Loucy (cell line): ENCODE results near the gene PITRM1.
"Not testable (repeated sequence)": the region's sequence is repeated elsewhere in the genome, so short reads cannot be mapped to it uniquely, and the experiment has no call there.

Source experiments
- H2AFZ ChIP-seq: fragments of 200-600 bp; sonication (generic); 2 replicates; pipeline ENCODE4 v1.6.0; 2016; ENCODE audit warnings: antibody characterized with exemption, mild to moderate bottlenecking, low read length, moderate library complexity
- H3F3A ChIP-seq: fragments of 200-600 bp; 2 replicates; pipeline ENCODE4 v1.6.0; 2016; ENCODE audit warnings: antibody characterized with exemption, low read depth, mild to moderate bottlenecking
- H3K27me3 ChIP-seq: fragments of 200-600 bp; sonication (generic); 2 replicates; pipeline ENCODE4 v1.6.1; 2014; ENCODE audit warnings: low read length, mild to moderate bottlenecking; ENCODE audit not compliant: insufficient read depth, poor library complexity, severe bottlenecking
- H3K36me3 ChIP-seq: fragments of 200-600 bp; sonication (generic); 2 replicates; pipeline ENCODE4 v1.6.1; 2016; ENCODE audit warnings: low read length; ENCODE audit not compliant: insufficient read depth
- H3K4me1 ChIP-seq: fragments of 200-600 bp; sonication (generic); 2 replicates; pipeline ENCODE4 v1.5.1; 2014; ENCODE audit warnings: low read length, mild to moderate bottlenecking; ENCODE audit not compliant: insufficient read depth, poor library complexity, severe bottlenecking
- H3K4me2 ChIP-seq: fragments of 200-600 bp; sonication (generic); 2 replicates; pipeline ENCODE4 v1.6.0; 2014; ENCODE audit warnings: antibody characterized with exemption, low read length, low read depth, mild to moderate bottlenecking; ENCODE audit not compliant: poor library complexity, severe bottlenecking
- H3K4me3 ChIP-seq: fragments of 200-600 bp; sonication (generic); 2 replicates; pipeline ENCODE4 v1.5.1; 2014; ENCODE audit warnings: low read length, mild to moderate bottlenecking, mixed read lengths; ENCODE audit not compliant: poor library complexity, severe bottlenecking
- H3K79me2 ChIP-seq: fragments of 200-600 bp; sonication (generic); 2 replicates; pipeline ENCODE4 v1.6.1; 2014; ENCODE audit warnings: low read length; ENCODE audit not compliant: insufficient read depth
- H3K9ac ChIP-seq: fragments of 200-600 bp; sonication (generic); 2 replicates; pipeline ENCODE4 v1.6.0; 2014; ENCODE audit warnings: mild to moderate bottlenecking, low read depth, low read length, moderate library complexity; ENCODE audit not compliant: poor library complexity, severe bottlenecking
- H3K9me2 ChIP-seq: fragments of 200-600 bp; sonication (generic); replicated peaks from 2 replicates; pipeline ENCODE4 v1.6.1; 2016; ENCODE audit warnings: low read depth, low read length, mixed read lengths
- H3K9me3 ChIP-seq: fragments of 200-600 bp; sonication (generic); 2 replicates; pipeline ENCODE4 v1.6.1; 2014; ENCODE audit warnings: mild to moderate bottlenecking, antibody characterized with exemption, low read length, low read depth; ENCODE audit not compliant: insufficient read depth
- H4K20me1 ChIP-seq: fragments of 200-600 bp; sonication (generic); 2 replicates; pipeline ENCODE4 v1.6.0; 2014; ENCODE audit warnings: antibody characterized with exemption, low read length, mild to moderate bottlenecking; ENCODE audit not compliant: insufficient read depth, poor library complexity, severe bottlenecking
- CTCF ChIP-seq: fragments of 200-600 bp; sonication (generic); conservative IDR thresholded peaks from 2 replicates; pipeline ENCODE4 v1.5.1; 2014; ENCODE audit warnings: mild to moderate bottlenecking, antibody characterized with exemption, low read length
- EZH2phosphoT487 ChIP-seq: fragments of 200-600 bp; IDR thresholded peaks from 2 replicates; pipeline ENCODE4 v1.6.1; 2018; ENCODE audit warnings: antibody characterized with exemption, mild to moderate bottlenecking, moderate library complexity, borderline replicate concordance

The PITRM1 gene

GRCh38 chr10:3192856-3193635 lies 20.5 kb upstream of the PITRM1 start:
- Histone ChIP-seq H3K9me3 (no peaks in the 10 kb centered on the region), H3K4me1 (no peaks in the 10 kb centered on the region), H3K4me2 (no peak overlapping the region), H3K9ac (no peak overlapping the region), H3K79me2 (no peaks in the 10 kb centered on the region), H2AFZ (no peak overlapping the region), H3K4me3 (no peak overlapping the region), H3F3A (no peaks in the 10 kb centered on the region), H3K27me3 (peaks cover 22% of the 10 kb centered on the region), H3K9me2 (no peaks in the 10 kb centered on the region), H4K20me1 (no peaks in the 10 kb centered on the region), H3K36me3 (no peaks in the 10 kb centered on the region)
- TF ChIP-seq EZH2phosphoT487, result no peak
- TF ChIP-seq CTCF, result peak; percentile 87

GRCh38 chr10:3190817-3191216 lies 18.2 kb upstream of the PITRM1 start:
- H3K4me2 ChIP-seq, result no peak overlapping the region
- no peak overlapping the region for H3K9ac ChIP-seq
- no peaks in the 10 kb centered on the region for H3K9me2 ChIP-seq
- H3K4me3 ChIP-seq, result no peak overlapping the region
- no peaks in the 10 kb centered on the region for H3F3A ChIP-seq
- no peak overlapping the region for H2AFZ ChIP-seq
- H4K20me1 ChIP-seq, result no peaks in the 10 kb centered on the region
- H3K9me3 ChIP-seq, result no peaks in the 10 kb centered on the region
- no peaks in the 10 kb centered on the region for H3K79me2 ChIP-seq
- H3K4me1 ChIP-seq, result no peaks in the 10 kb centered on the region
- TF ChIP-seq EZH2phosphoT487 (no peak), CTCF (no peak)
- H3K36me3 ChIP-seq, result no peaks in the 10 kb centered on the region
- H3K27me3 ChIP-seq, result peaks cover 11% of the 10 kb centered on the region

GRCh38 chr10:3187229-3187628 lies 14.6 kb upstream of the PITRM1 start:
- H3K4me2 ChIP-seq, H3K4me3 ChIP-seq, H3K4me1 ChIP-seq, H3K36me3 ChIP-seq, H3F3A ChIP-seq, H3K9me2 ChIP-seq, H3K9me3 ChIP-seq, H3K79me2 ChIP-seq, H2AFZ ChIP-seq, H3K9ac ChIP-seq, H3K27me3 ChIP-seq, H4K20me1 ChIP-seq: not testable (repeated sequence)

GRCh38 chr10:3186368-3186767 lies 13.8 kb upstream of the PITRM1 start:
- Histone ChIP-seq H2AFZ (no peak overlapping the region), H3K36me3 (no peaks in the 10 kb centered on the region), H3K9ac (no peak overlapping the region), H3K27me3 (no peaks in the 10 kb centered on the region), H4K20me1 (no peaks in the 10 kb centered on the region), H3F3A (no peaks in the 10 kb centered on the region), H3K9me3 (no peaks in the 10 kb centered on the region), H3K4me1 (no peaks in the 10 kb centered on the region), H3K4me2 (peak overlapping the region; percentile 16), H3K79me2 (no peaks in the 10 kb centered on the region), H3K9me2 (no peaks in the 10 kb centered on the region), H3K4me3 (no peak overlapping the region)
- TF ChIP-seq EZH2phosphoT487, result no peak
